ENCODE data around the gene RDH14. TPM values are rescaled to one million over a fixed set of nuclear protein-coding genes. Genes with fewer than 3 reads are reported as not detected.

Gene RDH14
- total and polyA plus RNA-seq, 4 donors: 13.3 to 23.9 (median 15.6) TPM

DNA sequence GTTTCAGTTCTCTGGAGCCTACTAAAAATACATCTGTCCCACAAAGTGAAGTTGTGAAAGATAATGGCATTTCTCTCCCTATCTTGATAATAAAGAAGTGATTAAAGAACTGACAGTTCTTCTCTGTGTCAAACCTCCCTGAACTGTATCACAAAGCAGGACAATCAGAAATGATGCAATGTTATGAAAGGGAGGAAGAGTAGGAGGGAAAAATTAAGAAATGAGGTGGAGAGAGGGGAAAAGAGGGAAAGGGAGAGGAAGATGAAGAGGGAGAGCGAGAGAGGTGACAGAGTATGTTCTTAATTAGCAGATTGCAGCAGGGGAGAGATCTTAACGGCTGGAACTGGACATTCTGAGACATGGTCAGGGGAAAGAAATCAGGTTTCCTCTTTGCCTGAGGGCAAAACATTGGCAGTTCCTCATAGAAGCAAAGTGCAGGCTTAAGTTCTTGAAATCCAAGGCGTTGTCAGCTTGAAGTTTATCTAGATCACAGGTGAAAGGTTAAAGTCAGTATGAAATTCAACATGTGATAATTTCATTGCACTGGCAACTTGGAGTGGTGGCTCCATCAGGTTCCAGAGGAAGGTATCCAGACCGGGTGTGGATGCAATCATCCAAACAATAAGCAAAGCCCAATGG lies 54.6 kb downstream of the RDH14 start:
- no peak overlapping the region for H3K9ac ChIP-seq (ENCODE audit: low read depth in 1 of 2, low read length in 2 of 2)
- H3K9me3 ChIP-seq (ENCODE audit: control insufficient read depth in 4 of 4, low read length in 3 of 4): no peaks in the 10 kb centered on the region
- no peak overlapping the region for H3K4me3 ChIP-seq (ENCODE audit: low read depth in 1 of 3, low read length in 3 of 3)
- DNase-seq (ENCODE audit: low spot score): no peak
- TF ChIP-seq HNF4A (conservative IDR thresholded peaks at IDR 0.05) (no peak), EGR1 (IDR thresholded peaks at IDR 0.05; ENCODE audit: low read depth in 2 of 2) (no peak), GABPA (IDR thresholded peaks at IDR 0.05 in 1 of 2, conservative IDR thresholded peaks at IDR 0.05 in 1 of 2) (no peak), RXRA (IDR thresholded peaks at IDR 0.05) (no peak), HNF4G (IDR thresholded peaks at IDR 0.05) (no peak), NR2F2 (IDR thresholded peaks at IDR 0.05) (no peak), JUND (IDR thresholded peaks at IDR 0.05) (no peak), YY1 (IDR thresholded peaks at IDR 0.05) (no peak), FOXA1 (IDR thresholded peaks at IDR 0.05) (no peak)
- TF ChIP-seq, protein P1, sequence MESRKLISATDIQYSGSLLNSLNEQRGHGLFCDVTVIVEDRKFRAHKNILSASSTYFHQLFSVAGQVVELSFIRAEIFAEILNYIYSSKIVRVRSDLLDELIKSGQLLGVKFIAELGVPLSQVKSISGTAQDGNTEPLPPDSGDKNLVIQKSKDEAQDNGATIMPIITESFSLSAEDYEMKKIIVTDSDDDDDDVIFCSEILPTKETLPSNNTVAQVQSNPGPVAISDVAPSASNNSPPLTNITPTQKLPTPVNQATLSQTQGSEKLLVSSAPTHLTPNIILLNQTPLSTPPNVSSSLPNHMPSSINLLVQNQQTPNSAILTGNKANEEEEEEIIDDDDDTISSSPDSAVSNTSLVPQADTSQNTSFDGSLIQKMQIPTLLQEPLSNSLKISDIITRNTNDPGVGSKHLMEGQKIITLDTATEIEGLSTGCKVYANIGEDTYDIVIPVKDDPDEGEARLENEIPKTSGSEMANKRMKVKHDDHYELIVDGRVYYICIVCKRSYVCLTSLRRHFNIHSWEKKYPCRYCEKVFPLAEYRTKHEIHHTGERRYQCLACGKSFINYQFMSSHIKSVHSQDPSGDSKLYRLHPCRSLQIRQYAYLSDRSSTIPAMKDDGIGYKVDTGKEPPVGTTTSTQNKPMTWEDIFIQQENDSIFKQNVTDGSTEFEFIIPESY (IDR thresholded peaks at IDR 0.05): no peak
- no peaks in the 10 kb centered on the region for H3K4me1 ChIP-seq (ENCODE audit: control insufficient read depth in 4 of 4, insufficient read depth in 4 of 4, low read length in 3 of 4)
- H3K27ac ChIP-seq (ENCODE audit: low read depth in 1 of 2, low read length in 2 of 2): no peak overlapping the region
- no peaks in the 10 kb centered on the region for H3K36me3 ChIP-seq (ENCODE audit: control insufficient read depth in 4 of 4, insufficient read depth in 3 of 4, low read depth in 1 of 4, low read length in 3 of 4)
- WGBS: 62% methylated on average over 4 of the region's 4 CpGs
- H3K27me3 ChIP-seq (ENCODE audit: control insufficient read depth in 4 of 4, insufficient read depth in 4 of 4, low read length in 3 of 4): peaks cover 0 to 5% (median 0%) of the 10 kb centered on the region in 4 donors

Small RNA genes within 50 kb of the gene (small RNA-seq; reads per million reads assigned to genes)
- gene RNU6-1215P: not detected

Other genes with a start within 250 kb of the RDH14 start
- not detected for gene NT5C1B, start 28.9 kb upstream of the RDH14 start, total RNA-seq
- gene NT5C1B, start 28.9 kb upstream of the RDH14 start, polyA plus RNA-seq: under 1 TPM; 0.02 to 0.63 TPM